ENCODE results near the gene KMO. TPM values are rescaled to one million over a fixed set of nuclear protein-coding genes. Genes with fewer than 3 reads are reported as not detected.

KMO gene
- total RNA-seq, 3 donors from 2014 or later = 0.34 to 0.91 (median 0.49) TPM

DNA sequence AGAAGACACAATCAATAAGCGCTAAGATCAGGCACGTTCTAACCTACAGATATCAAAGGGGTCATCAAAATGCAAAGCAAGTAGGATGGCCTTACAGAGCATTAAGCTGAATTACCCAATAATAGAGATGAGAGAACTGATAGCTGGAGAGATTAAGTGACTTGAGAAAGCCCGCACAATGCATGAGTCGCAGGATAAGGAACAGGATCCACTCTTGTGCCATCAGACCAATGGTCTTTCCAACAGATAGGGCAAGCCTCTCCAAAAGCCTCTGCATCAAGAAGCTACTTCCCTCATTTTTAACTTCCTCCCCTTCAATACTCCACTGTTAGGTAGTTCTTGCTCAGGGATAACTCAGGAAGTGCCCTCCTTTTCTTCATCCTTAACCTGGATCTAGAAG lies 105.4 kb downstream of the KMO start:
- Mint-ChIP-seq H3K4me3 (peak overlapping the region; percentile 90), H3K36me3 (ENCODE audit: insufficient read depth) (peaks cover 17% of the 10 kb centered on the region), H3K27me3 (ENCODE audit: low read depth) (no peaks in the 10 kb centered on the region), H3K9me3 (peaks cover 4% of the 10 kb centered on the region), H3K4me1 (ENCODE audit: low read depth) (peaks cover 37% of the 10 kb centered on the region)
- DNase-seq (no peak), ATAC-seq (no peak)

DNA sequence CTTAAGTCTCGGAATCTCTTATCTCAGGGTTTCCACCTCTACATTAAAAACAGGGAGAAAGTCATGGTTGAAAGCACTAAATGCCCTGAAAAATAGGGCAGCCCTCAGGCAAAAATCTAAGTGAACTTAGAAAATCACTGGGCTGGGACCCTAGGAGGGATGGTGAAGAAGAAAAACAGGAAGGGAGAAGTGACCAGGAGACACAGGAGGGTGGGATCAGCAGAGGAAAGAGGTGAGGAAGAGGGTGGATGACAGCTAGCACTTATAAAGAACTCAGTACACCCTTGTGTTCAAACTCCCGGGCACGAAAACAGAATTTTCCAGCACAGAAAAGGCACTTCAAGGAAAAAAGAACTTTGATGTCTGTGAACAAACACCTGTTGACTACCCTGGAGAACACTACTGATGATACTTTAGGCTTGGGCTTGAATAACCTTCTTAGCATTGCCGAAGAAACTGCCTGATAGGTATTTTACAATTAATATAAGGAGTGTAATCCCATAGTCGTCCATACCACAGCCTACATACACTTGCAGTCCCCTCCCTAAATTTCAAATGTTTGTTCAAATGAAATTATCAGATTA lies 106.0 kb downstream of the KMO start:
- H3K4me3 Mint-ChIP-seq = peak overlapping the region; percentile 90
- H3K36me3 Mint-ChIP-seq (ENCODE audit: insufficient read depth) = peaks cover 17% of the 10 kb centered on the region
- peaks cover 5% of the 10 kb centered on the region for H3K9me3 Mint-ChIP-seq
- ATAC-seq (no peak), DNase-seq (no peak)
- H3K4me1 Mint-ChIP-seq (ENCODE audit: low read depth) = peaks cover 37% of the 10 kb centered on the region
- no peaks in the 10 kb centered on the region for H3K27me3 Mint-ChIP-seq (ENCODE audit: low read depth)

DNA sequence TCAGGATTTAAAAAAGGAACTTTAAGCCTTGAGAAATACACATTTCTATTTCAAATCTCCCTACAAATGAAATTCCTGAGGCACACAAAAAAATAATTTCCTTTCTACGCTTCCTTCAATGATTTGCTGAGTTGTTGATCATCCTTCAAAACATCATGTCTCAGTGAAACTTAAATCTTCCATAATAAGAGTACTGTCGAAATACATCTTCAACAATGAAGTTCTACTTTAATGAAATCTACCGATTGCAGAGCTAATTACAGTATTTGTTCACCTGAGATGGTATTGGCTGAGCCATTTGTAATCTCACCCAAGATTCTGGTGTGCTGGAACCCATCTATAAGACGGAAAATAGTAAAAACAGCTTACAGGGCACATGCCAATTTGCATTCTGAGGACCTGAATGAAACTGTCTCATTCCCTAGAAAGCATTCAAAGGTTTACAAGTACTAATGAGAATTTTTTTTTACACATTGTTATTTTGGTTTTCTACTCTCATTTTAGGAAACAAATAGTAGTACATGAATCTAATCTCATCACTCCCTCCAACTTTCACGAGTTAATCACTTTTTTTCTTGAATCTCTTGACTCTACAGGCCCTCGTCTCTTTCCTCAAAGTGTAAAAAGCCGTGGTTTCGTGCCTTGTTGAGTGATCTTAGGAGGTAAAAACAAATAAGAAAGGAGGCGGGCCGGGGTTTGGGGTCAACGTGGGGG lies 106.9 kb downstream of the KMO start:
- ATAC-seq (no peak), DNase-seq (no peak)
- peaks cover 40% of the 10 kb centered on the region for H3K4me1 Mint-ChIP-seq (ENCODE audit: low read depth)
- H3K4me3 Mint-ChIP-seq = peak overlapping the region; percentile 90
- no peaks in the 10 kb centered on the region for H3K27me3 Mint-ChIP-seq (ENCODE audit: low read depth)
- peaks cover 16% of the 10 kb centered on the region for H3K36me3 Mint-ChIP-seq (ENCODE audit: insufficient read depth)
- peaks cover 8% of the 10 kb centered on the region for H3K9me3 Mint-ChIP-seq

DNA sequence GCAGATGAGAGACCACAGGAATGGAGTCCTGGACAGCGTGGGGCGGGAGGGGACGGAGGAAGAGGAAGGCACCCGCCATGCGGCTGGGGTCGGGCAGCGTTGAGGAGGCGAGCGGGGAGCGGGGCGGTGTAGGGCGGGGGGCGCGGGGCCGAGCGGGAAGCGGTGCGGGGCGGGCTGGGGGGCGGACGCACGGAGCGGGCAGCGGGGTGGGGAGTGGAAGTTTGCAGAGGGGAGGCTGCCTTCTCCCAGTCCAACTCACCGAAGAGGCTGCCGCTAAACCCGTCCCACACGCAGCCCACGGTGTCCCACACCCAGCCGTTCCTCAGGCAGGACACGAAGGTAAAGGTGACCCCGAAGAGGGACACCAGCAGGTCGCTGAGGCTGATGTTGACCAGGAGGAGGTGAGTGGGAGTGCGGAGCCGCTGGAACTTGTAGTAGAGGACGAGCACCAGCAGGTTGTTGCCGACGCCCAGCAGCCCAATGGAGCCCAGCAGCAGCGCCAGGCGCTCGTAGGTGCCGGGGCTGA lies 107.5 kb downstream of the KMO start:
- Mint-ChIP-seq H3K36me3 (ENCODE audit: insufficient read depth) (peaks cover 12% of the 10 kb centered on the region), H3K4me1 (ENCODE audit: low read depth) (peaks cover 40% of the 10 kb centered on the region), H3K27me3 (ENCODE audit: low read depth) (no peaks in the 10 kb centered on the region), H3K9me3 (peaks cover 8% of the 10 kb centered on the region), H3K4me3 (peak overlapping the region; percentile 90)
- peak; percentile 6 for DNase-seq
- ATAC-seq = peak; percentile 30 to 38

- Mint-ChIP-seq H3K4me3 (peak within 1 kb of the TSS; percentile 90), H3K36me3 (ENCODE audit: insufficient read depth) (peaks cover 6% of the 10 kb centered on the region), H3K4me1 (ENCODE audit: low read depth) (peaks cover 36% of the 10 kb centered on the region), H3K9me3 (peaks cover 8% of the 10 kb centered on the region), H3K27me3 (ENCODE audit: low read depth) (no peaks in the 10 kb centered on the region)
- peak; percentile 97 to 98 for ATAC-seq
- peak; percentile 90 for DNase-seq
These were observed 108.1 kb downstream of the KMO start, which contains the start of the genes CHML and OPN3 for GRCh38 chr1:241640149-241640866. CHML (minus strand) TSS chr1:241640369; CDS start chr1:241635766, 4,603 bp downstream. OPN3 (minus strand) TSS chr1:241640369; CDS start chr1:241640254, 115 bp downstream.

DNA sequence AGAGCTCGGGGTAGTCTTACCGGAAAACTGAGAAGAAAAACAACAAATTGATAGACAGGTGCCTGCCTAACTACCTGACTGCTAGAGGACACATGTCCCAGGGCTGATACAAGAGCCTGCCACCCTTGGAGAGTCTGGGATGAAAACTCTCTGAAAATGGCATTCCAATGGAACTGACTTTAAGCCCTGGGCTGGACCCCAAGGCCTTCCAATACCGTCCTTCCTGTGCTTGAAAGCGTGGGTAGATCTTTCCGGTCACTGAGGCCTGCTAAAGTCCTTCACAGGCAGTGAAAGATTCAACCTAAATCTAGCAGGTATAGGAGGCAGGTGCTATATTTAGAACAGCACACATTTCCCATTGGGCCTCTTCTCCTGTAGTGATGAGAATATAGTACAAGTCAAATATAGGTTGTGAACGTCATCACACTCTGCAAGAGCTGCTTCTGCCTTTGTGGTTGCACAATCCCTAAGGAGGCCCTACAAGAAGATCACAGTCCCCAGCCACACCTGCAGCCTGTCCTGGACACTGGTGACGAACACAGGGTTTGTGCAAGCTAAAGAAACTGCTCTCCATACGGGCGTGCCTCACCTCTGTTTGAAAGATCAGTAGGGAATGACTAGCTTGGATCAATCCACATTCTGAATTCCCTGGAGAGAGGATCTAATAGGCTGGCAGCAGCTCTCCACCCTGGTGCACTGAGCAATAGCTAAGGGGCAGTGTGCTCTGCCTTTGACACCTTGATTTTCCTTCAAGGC lies 108.9 kb downstream of the KMO start:
- H3K36me3 Mint-ChIP-seq (ENCODE audit: insufficient read depth) = peaks cover 2% of the 10 kb centered on the region
- peaks cover 8% of the 10 kb centered on the region for H3K9me3 Mint-ChIP-seq

DNA sequence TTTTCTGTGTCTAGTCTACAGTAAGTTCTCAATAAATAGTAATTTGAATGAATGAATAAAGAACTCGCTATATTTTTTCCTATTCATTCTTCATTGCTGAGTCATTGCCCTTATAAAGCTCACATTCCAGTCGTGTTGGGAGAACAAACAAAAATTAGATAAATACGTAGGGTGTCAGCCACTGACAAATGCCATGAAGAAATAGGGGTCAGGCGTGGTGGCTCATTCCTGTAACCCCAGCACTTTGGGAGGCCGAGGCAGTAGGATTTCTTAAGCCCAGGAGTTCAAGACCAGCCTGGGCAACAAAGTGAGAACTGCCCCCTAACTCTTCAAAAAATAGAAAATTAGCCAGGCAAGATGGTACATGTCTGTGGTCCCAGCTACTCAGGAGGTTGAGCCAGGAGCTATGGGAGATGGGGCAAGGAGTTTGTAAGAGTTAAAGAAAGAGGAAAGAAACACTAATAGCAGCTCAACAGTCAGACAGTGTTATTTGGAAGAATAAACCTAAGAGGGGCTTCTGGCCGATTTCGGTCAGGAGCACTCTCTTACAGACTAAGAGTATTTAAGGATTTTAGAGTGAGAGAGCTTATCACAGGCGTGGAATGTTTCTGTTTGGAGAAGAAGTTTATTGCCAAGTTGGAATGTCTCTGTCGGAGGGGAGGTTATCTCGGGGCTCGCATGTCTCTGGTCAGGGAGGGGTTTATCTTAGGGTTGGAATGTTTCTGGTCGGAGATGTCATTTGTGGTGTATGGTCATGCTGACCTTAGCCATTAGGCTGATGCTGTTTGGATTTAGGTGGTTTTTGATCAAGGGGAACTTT lies 109.8 kb downstream of the KMO start:
- no peaks in the 10 kb centered on the region for H3K27me3 Mint-ChIP-seq (ENCODE audit: low read depth)
- no peak overlapping the region for H3K4me3 Mint-ChIP-seq
- peaks cover 8% of the 10 kb centered on the region for H3K9me3 Mint-ChIP-seq
- DNase-seq (no peak), ATAC-seq (no peak)
- no peaks in the 10 kb centered on the region for H3K36me3 Mint-ChIP-seq (ENCODE audit: insufficient read depth)
- peaks cover 29% of the 10 kb centered on the region for H3K4me1 Mint-ChIP-seq (ENCODE audit: low read depth)

More for the DNA sequence above, 108.9 kb downstream of the KMO start:
- H3K4me3 Mint-ChIP-seq = peak overlapping the region; percentile 73
- ATAC-seq (no peak), DNase-seq (no peak)
- H3K4me1 Mint-ChIP-seq (ENCODE audit: low read depth) = peaks cover 35% of the 10 kb centered on the region
- no peaks in the 10 kb centered on the region for H3K27me3 Mint-ChIP-seq (ENCODE audit: low read depth)

DNA sequence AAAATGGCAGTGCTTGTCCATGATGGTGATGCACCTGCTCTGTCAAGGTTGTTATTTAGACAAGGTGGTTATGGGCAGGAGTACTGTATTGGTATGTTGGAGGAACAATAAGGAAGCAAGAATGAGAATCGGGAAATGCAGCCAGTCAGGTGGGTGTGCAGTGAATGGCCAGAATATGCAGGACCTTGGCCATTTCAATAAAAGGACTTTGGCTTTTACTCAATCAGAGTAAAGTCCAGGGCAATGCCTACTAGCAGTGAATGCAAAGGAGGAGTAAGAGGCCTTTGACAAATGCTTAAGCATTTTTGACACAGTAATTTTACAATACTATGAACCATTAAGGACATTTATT lies 110.4 kb downstream of the KMO start:
- H3K27me3 Mint-ChIP-seq (ENCODE audit: low read depth) = no peaks in the 10 kb centered on the region
- no peak for DNase-seq
- no peak overlapping the region for H3K4me3 Mint-ChIP-seq
- peaks cover 8% of the 10 kb centered on the region for H3K9me3 Mint-ChIP-seq
- peaks cover 23% of the 10 kb centered on the region for H3K4me1 Mint-ChIP-seq (ENCODE audit: low read depth)
- no peaks in the 10 kb centered on the region for H3K36me3 Mint-ChIP-seq (ENCODE audit: insufficient read depth)
- ATAC-seq = no peak

DNA sequence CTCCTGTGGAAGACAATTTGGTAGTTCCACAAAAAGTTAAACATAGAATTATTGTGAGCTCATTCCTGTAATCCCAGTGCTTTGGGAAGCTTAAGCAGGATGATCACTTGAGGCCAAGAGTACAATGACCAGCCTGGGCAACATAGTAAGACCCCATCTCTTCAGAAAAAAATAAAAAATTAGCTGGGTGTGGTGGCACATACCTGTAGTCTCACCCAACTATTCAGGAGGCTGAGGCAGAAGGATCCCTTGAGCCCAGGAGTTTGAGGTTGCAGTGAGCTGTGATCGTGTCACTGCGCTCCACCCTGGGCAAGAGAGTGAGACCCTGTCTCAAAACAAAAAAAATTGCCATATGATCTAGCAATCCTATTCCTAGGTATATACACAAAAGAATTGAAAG lies 112.1 kb downstream of the KMO start:
- ATAC-seq (no peak), DNase-seq (no peak)
- no peak overlapping the region for H3K4me3 Mint-ChIP-seq
- H3K9me3 Mint-ChIP-seq = peaks cover 8% of the 10 kb centered on the region
- H3K4me1 Mint-ChIP-seq (ENCODE audit: low read depth) = peaks cover 9% of the 10 kb centered on the region
- H3K36me3 Mint-ChIP-seq (ENCODE audit: insufficient read depth) = no peaks in the 10 kb centered on the region
- no peaks in the 10 kb centered on the region for H3K27me3 Mint-ChIP-seq (ENCODE audit: low read depth)

DNA sequence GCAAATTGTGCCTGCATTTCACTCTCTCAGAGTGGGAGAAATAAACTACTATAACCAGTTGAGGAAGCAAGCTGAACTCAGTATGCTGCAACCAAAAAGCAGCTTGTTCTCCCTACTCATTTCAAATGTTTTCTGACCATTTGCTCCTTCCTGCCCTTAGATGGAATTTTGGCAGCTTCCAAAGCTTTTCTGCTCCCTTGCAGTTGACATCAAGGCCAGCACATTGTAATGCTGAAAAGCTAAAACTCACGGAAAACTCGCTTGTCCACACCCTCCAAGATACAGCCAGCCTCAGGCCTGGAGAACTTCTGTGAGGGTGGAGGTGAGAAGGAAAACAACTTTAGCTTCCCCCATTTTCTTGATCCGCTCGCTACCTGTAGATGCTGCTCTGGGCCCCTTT lies 113.0 kb downstream of the KMO start:
- no peak for DNase-seq
- ATAC-seq = no peak

More for the DNA sequence above, 113.0 kb downstream of the KMO start:
- no peaks in the 10 kb centered on the region for H3K36me3 Mint-ChIP-seq (ENCODE audit: insufficient read depth)
- H3K27me3 Mint-ChIP-seq (ENCODE audit: low read depth) = peaks cover 1% of the 10 kb centered on the region
- peaks cover 8% of the 10 kb centered on the region for H3K4me1 Mint-ChIP-seq (ENCODE audit: low read depth)
- no peak overlapping the region for H3K4me3 Mint-ChIP-seq
- peaks cover 11% of the 10 kb centered on the region for H3K9me3 Mint-ChIP-seq

Other genes with a start within 250 kb of the KMO start
- not detected for gene RGS7, start 175.2 kb upstream of the KMO start, total RNA-seq
- 10 to 100 TPM; 76.7 to 85.7 (median 78.3) TPM for gene FH, start 12.6 kb upstream of the KMO start, total RNA-seq
- 10 to 100 TPM; 27.2 to 46.7 (median 28.9) TPM for gene CHML, start 108.0 kb downstream of the KMO start, total RNA-seq
- gene OPN3, start 108.0 kb downstream of the KMO start, total RNA-seq = 1 to 10 TPM; 6.2 to 8.5 (median 6.9) TPM
- gene WDR64, start 119.9 kb downstream of the KMO start, total RNA-seq = under 1 TPM in 2 of 3 donors, not detected in 1; 0.13 to 0.14 TPM

Measured in activated T-cell treated with anti-CD3 and anti-CD28 coated beads, Interleukin-2, amount 50 U/mL, for 4 hours (primary cell).